Caki2 (cell line): ENCODE data around the gene CRELD2. TPM values are rescaled to one million over a fixed set of nuclear protein-coding genes. Genes with fewer than 3 reads are reported as not detected.
A peak's percentile ranks its signal among the peaks of the same experiment; 100 is the strongest.

Experiments used
- DNase-seq: peaks from one replicate; pipeline ENCODE4 v3.0.0-alpha.2; 2015; ENCODE audit warnings: low read depth
- in situ Hi-C: cut with HindIII; loops from 2 replicates; pipeline ENCODE4 v1.10.0; 2016; ENCODE audit warnings: low sequenced_read_pairs, low pct_unique_long_range_greater_than_20kb, mixed read lengths
- total RNA-seq: library from RNA; depleted of rRNA; stranded (reverse); fragments of >200 nt; shearing (Covaris generic); gene quantifications from 2 replicates; pipeline ENCODE4 v1.2.3, GENCODE V29; 2014; ENCODE audit warnings: low replicate concordance

CRELD2 gene
- total RNA-seq, 1 experiment from 2014 or later: 60.4 TPM

- no peak for DNase-seq
- in situ Hi-C loops: no loop called here
Observed at GRCh38 chr22:49924113-49924833, 5.8 kb downstream of the CRELD2 start.

- in situ Hi-C loops: no loop called here
- DNase-seq: no peak
Observed at GRCh38 chr22:49925525-49926128, 7.2 kb downstream of the CRELD2 start.

GRCh38 chr22:49926916-49927315 lies 8.5 kb downstream of the CRELD2 start:
- DNase-seq: no peak
- in situ Hi-C loops: no loop called here

- no peak for DNase-seq
- in situ Hi-C loops: no loop called here
Observed at GRCh38 chr22:49927483-49928184, 9.2 kb downstream of the CRELD2 start.

GRCh38 chr22:49928185-49928495 lies 9.7 kb downstream of the CRELD2 start:
- in situ Hi-C loops: no loop called here
- DNase-seq: no peak

- in situ Hi-C loops: no loop called here
- no peak for DNase-seq
Observed at GRCh38 chr22:49928555-49929210, 10.2 kb downstream of the CRELD2 start.

GRCh38 chr22:49929211-49929979 lies 11.0 kb downstream of the CRELD2 start:
- in situ Hi-C loops: no loop called here
- peak; percentile 37 for DNase-seq

- no peak for DNase-seq
- in situ Hi-C loops: no loop called here
Observed at GRCh38 chr22:49929994-49930575, 11.7 kb downstream of the CRELD2 start.

- DNase-seq: peak; percentile 85
- in situ Hi-C loops: no loop called here
Observed at GRCh38 chr22:49930596-49931412, 12.4 kb downstream of the CRELD2 start.

- no peak for DNase-seq
- in situ Hi-C loops: no loop called here
Observed at GRCh38 chr22:49933236-49934159, 15.1 kb downstream of the CRELD2 start.

- in situ Hi-C loops: no loop called here
- peak; percentile 61 for DNase-seq
Observed at GRCh38 chr22:49934160-49934890, 15.9 kb downstream of the CRELD2 start.

GRCh38 chr22:49934891-49935557 lies 16.6 kb downstream of the CRELD2 start:
- no peak for DNase-seq
- in situ Hi-C loops: no loop called here

- in situ Hi-C loops: no loop called here
- no peak for DNase-seq
Observed at GRCh38 chr22:49935561-49935960, 17.1 kb downstream of the CRELD2 start.

- in situ Hi-C loops: no loop called here
- peak; percentile 95 for DNase-seq
Observed at GRCh38 chr22:49936018-49936972, 17.9 kb downstream of the CRELD2 start.
